NCI-H82 treated with DMSO at 0.1 percent for 48 hours (cell line): Measurements from ENCODE around the gene PAK4.
"Not testable (repeated sequence)": the region's sequence is repeated elsewhere in the genome, so short reads cannot be mapped to it uniquely, and the experiment has no call there.

Experiments used
- DNase-seq: peaks from one replicate; lab custom pipeline; 2025; ENCODE audit not compliant: unreplicated experiment; lab: John Stamatoyannopoulos, UW

Gene PAK4

GRCh38 chr19:39129116-39129515, 3.5 kb downstream of the PAK4 start:
- no peak for DNase-seq

DNA sequence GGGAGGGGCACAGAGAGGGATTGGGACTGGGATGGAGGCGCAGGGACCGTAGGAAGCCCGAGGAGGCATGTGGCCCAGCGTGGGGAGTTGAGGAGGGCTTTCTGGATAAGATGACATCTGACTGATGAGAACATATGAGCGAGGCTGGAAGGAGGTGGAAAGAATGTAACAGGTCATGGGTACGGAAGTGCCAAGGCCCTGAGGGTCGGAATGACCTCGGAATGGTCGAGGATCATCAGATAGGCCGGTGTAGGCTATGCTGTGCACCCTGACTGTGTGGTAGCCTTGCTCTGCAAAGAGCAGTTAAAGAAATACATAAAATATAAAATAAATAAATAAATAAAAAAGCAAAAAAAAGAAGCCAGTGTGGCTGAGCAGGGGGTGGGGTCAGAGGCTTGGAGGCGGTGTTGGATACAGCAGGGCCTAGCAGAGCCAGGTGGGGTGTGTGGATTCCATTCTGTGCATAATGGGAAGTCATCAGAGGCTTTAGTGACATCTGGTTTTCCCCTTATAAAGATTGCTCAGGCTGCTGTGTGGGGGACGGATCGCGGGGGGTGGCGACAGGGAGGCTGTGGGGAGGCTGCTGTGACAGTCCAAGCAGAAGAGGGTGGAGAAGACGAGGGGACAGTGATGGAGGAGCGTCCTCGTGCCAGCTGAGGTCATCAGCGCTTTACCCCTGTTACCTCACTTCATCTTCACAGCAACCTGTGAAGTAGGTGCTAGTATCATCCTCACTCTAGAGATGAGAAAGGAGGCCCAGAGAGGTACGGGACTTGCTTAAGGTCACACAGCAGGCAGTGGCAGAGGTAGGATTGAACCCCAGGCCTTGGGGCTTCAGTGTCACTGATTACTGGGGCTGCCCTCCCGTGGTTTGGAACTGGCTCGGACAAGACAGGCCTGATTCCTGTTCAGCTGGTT, 5.0 kb downstream of the PAK4 start:
- peak; percentile 22 for DNase-seq

- DNase-seq, result no peak
These were observed 5.7 kb downstream of the PAK4 start for GRCh38 chr19:39131255-39131755.

DNA sequence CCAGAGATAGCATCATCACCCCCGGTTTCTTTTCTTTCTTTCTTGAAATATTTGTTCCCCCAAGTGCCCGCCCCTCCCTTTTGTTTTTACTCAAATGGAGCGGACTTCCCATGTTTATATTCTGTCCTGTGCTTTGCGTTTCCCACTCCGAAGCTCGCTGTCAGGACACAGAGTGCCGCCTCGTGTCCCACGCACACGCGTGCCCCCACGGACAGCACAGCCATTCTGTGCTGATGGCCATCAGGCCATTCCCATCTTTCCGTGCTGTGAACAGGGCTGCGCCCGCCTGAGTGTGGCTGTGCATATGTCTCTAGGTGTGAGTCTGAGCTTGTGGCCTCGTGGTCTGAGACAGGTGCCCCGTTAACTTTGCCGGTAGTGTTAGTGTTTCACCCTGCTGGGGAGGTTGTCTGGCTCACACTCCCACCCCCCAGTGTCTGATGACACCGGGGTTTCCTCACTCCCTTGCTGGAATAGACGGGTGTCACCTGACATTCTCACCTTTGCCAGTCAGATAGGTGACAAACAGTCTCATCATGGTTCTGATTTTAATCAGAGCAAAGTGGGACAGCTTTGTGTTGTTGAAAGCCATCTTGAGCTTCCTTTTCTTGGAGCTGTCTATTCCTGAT, 6.9 kb downstream of the PAK4 start:
- DNase-seq, result no peak

DNA sequence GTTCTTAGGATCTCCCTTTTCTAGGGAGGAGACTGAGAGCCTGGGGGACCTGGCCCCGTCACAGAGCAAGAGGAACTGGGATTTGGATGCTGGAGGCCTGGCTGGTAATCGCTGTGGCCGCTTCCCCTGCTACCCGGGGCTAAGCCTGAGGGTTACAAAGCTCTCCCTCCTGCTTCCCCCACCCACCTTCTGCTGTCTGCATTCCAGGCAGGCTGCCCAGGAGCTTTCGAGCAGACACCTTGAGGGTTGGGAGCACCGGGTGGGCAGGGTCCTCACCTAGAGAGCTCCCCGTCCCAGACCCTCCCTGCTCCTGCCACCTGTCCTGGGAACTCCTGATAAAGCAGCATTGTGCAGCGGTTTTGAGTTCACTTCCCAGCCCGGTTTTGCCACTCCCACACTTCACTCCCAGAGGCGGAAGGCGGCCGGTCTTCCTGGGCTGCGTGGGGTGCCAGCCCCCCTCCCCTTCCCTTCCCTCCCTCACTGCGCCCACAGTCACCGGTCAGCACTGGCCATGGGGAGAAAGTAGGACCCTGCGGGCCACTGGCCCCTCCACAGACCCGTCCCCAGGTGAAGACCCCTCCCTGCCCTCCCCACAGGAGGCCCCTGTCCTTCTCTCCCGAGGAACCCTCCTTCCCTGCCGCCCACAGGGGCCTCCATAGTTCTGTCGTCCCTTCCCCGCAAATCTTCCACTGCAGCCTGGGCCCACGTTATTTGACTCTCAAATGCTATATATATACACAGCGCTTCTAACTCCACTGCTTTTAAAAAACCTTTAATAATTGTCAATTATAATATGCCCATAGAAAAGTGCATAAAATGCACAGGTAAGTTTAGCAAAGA, 8.1 kb downstream of the PAK4 start:
- DNase-seq, result peak; percentile 55

DNA sequence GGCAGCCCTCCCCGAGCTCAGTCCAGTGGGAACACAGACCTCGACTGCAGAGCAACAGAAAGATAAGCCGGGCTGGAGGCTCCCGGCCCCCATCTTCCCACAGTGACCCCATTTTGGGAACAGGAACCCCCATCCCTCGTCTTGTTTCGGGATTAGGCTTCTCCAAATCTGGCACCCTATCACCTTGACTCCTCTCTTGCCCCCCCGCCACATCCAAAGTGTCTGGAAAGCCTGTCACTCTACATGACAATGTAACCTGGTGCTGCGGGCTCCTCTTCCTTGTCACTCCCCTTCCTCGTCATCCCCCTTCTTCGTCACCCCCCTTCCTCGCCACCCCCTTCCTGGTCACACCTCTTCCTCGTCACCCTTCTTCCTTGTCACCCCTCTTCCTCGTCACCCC, 10.1 kb downstream of the PAK4 start:
- DNase-seq, result no peak

DNA sequence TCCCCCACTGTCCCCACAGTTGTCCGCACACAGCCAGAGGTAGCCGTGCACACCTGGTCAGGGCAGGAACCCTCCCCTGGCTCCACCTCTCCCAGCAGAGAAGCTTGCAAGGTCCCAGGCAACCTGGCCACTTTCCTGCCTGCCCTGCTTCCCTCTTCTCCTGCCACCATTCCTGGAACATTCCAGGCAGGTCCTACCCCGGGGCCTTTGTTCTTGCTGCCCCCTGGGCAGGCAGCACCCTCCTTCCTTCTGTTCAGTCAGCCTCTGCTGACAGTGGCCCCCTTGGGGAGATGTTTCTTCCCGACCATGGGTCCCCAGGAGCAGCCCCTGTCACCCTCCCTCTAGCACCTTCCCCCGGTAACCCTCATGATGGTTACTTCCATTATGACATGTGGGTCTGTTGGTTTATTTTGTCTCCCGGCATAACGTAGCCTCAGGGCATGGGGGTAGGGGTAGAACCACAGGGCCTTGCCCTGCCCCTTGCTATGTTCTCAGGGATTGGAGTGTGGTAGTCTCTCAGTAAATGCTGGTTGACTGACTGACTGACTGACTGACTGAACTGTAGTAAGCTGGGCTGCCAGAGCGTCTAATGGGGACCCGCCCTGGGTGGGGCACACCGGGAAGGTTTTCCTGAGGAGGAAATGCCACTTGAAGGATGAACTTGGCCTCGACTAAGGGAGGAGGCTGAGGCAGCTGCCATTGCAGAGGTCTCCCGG, 10.8 kb downstream of the PAK4 start:
- DNase-seq, result no peak

- no peak for DNase-seq
These were observed 11.5 kb downstream of the PAK4 start for GRCh38 chr19:39137131-39137530.

DNA sequence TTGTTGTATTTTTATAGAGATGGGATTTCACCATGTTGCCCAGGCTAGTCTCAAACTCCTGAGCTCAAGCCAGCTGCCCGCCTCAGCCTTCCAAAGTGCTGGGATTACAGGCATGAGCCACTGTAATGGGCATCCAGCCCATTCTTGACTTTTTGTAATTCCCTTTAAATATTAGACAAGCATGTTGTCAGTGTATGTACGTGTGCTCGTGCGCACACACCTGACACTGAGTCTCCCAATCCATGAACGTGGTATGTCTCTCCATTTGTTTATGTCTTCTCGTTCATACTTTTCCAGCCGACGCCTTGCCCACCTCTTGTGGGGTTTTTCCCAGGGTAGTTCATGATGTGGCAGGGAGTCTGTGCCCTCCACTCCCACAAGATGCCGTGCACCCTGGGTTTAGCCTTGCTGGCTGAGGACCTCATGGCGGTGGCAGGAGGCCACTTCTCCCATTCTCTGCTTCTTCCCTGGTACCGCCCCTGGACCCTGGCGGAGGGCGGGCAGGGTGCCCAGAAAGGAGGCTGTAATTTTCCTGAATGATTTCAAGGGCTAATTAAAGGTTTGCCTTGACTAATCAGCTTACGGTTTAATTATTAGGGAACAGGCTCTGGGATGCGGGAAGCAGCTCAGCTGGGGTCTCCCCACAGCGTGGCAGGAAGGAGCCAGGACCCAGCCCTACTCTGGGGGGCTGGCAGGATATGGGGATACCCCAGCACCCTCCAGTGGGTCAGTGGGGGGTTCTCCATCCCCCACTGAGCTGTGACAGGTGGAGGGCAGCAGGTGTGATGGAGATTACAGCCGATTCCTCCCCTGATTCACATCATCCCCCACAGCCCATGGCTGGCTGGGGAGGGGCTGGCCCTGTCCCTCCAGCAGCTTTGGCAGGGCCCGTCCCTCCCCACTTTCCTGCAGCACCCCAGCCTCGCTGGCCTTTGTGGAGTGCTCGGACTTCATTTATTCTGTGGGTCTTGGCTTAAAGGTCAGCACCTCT, 12.9 kb downstream of the PAK4 start:
- DNase-seq, result peak; percentile 73

- peak; percentile 8 for DNase-seq
These were observed 13.8 kb downstream of the PAK4 start for GRCh38 chr19:39139305-39139874.

- no peak for DNase-seq
These were observed 14.4 kb downstream of the PAK4 start for GRCh38 chr19:39139971-39140453.

DNA sequence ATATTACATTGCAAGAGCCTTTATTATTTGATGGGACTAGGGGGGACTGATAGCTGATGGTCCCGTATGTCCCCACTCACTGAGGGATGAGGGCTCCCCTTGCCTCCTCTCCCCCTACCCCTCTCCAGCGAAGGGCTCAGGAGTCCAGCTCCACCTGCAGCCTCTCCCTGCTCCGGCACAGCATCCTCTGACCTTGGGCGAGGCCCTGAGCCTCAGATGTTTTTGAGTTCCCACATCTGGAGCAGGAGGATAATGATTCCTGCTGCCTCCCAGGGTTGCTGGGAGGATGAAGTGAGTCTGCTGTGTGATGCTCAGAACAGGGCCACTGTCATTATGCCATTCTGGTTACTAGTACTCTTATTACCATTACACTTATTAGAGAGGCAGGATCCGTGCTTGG, 15.0 kb downstream of the PAK4 start:
- DNase-seq, result no peak

DNA sequence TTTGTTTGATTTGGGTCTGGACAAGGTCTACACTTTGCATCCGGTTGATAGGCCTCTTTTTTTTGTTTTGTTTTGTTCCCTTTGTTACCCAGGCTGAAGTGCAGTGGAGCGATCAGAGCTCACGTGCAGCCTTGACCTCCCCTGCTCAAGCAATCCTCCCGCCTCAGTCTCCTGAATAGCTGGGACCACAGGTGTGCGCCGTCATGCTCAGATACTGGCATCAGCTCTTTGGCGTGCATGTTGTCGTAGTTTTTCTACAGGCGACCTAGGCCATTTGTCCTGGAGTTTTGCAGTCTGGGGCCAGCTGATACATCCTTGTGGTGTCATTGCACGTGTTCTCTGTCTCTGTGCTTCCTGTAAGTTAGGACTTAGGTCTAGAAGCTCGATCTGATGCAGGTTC, 16.3 kb downstream of the PAK4 start:
- DNase-seq, result no peak

- DNase-seq, result no peak
These were observed 17.0 kb downstream of the PAK4 start for GRCh38 chr19:39142630-39143029.

DNA sequence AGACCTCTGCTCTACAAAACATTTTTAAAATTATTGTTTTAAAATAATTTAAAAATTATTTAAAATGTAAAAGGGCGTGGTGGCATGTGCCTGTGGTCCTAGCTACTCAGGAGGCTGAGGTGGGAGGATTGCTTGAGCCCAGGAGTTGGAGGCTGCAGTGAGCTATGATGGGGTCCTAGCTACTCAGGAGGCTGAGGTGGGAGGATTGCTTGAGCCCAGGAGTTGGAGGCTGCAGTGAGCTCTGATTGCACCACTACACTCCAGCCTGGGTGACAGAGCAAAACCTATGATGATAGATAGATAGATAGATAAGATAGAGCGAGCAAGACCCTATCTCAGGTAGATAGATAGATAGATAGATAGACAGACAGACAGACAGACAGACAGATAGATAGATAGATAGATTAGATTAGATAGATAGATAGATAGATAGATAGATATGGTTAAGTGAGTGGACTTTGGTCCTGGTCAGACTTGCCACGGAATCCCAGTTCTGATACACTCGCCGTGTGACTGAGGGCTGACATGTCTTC, 18.2 kb downstream of the PAK4 start:
- DNase-seq, result not testable (repeated sequence)

DNA sequence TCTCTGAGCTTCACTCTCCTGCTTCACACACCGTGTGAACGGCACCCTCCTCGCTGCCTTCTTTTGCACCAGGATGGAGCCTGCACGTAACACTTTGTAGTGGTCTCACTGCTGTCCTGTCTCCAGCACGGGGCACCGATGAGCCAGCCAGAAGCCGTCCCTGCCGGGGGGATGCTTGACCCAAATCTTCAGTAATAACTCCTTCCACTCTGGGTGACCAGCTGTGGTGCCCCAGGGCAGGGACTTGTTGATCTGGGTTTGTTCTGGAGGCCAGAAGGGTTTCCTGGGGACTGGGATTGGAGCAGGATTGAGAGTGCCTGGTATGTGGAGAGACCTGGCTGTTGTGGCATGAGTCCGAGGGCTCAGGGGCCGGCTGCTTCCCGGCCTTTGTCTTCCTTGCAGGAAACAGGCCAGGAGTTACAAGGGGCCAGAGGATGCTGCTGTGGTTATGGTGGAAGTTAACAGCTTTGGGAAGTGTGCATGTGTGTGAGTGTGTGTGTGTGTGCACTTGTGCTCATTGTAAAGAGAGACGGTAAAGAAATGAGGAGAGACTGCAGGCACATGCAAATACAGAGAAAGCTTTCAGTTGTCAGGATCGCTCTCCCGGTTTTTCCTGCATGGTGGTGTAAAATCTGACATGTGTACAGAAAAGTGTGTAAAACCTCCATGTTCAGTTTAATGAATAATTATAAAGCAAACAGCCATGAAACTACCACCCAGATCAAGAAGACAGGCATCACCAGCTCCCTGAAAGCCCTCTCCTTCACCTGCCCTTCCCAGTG, 18.9 kb downstream of the PAK4 start:
- DNase-seq, result no peak

GRCh38 chr19:39145180-39145953, 19.8 kb downstream of the PAK4 start:
- DNase-seq, result no peak
